Hematopoietic multipotent progenitor cell (in vitro differentiated cells): ENCODE data around the gene CACNA1C. TPM values are rescaled to one million over a fixed set of nuclear protein-coding genes. Genes with fewer than 3 reads are reported as not detected.
"Not testable (repeated sequence)": the region's sequence is repeated elsewhere in the genome, so short reads cannot be mapped to it uniquely, and the experiment has no call there.

Experiments
- DNase-seq, 3 donors: peaks; one replicate each; pipeline ENCODE4 v3.0.0-alpha.2; 2011 to 2015; ENCODE audit warnings: low read depth in 2 of 3, low spot score in 2 of 3
- total RNA-seq: library from RNA; depleted of rRNA; stranded (reverse); fragments of >200 nt; gene quantifications from one replicate; pipeline ENCODE4 v1.2.3, GENCODE V29; 2012

Gene CACNA1C
- total RNA-seq, 1 donor = 0.54 TPM

GRCh38 chr12:2739069-2739468, 686.3 kb downstream of the CACNA1C start:
- no peak for DNase-seq

GRCh38 chr12:2739832-2740641, 687.2 kb downstream of the CACNA1C start:
- peak in 1 of 3 donors; percentile 20 for DNase-seq

GRCh38 chr12:2742037-2742436, 689.2 kb downstream of the CACNA1C start:
- DNase-seq = not testable (repeated sequence)

GRCh38 chr12:2743478-2743877, 690.7 kb downstream of the CACNA1C start:
- DNase-seq = no peak

GRCh38 chr12:2745655-2746054, 692.9 kb downstream of the CACNA1C start:
- no peak for DNase-seq

Other genes with a start within 250 kb of the CACNA1C start
- gene LRTM2, start 232.4 kb upstream of the CACNA1C start, total RNA-seq = under 0.01 TPM
- 9.4 TPM for gene CACNA2D4, start 134.3 kb upstream of the CACNA1C start, total RNA-seq
- gene DCP1B, start 48.5 kb upstream of the CACNA1C start, total RNA-seq = 10.0 TPM